ENCODE results near the gene ABCF2.

ABCF2 gene

DNA sequence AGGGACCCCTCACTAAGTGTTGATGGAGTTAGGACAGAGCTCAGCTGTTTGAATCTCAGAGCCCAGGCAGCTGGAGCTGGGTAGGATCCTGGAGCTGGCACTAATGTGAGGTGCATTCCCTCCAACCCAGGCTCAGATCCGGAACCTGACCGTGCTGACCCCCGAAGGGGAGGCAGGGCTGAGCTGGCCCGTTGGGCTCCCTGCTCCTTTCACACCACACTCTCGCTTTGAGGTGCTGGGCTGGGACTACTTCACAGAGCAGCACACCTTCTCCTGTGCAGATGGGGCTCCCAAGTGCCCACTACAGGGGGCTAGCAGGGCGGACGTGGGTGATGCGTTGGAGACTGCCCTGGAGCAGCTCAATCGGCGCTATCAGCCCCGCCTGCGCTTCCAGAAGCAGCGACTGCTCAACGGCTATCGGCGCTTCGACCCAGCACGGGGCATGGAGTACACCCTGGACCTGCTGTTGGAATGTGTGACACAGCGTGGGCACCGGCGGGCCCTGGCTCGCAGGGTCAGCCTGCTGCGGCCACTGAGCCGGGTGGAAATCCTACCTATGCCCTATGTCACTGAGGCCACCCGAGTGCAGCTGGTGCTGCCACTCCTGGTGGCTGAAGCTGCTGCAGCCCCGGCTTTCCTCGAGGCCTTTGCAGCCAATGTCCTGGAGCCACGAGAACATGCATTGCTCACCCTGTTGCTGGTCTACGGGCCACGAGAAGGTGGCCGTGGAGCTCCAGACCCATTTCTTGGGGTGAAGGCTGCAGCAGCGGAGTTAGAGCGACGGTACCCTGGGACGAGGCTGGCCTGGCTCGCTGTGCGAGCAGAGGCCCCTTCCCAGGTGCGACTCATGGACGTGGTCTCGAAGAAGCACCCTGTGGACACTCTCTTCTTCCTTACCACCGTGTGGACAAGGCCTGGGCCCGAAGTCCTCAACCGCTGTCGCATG is 10.5 kb upstream of the ABCF2 start:
- Histone ChIP-seq H3K9me2 (replicated peaks; ENCODE audit: insufficient read depth, low read length) (no peaks in the 10 kb centered on the region), H3K9ac (ENCODE audit: low read length) (no peak overlapping the region), H4K20me1 (ENCODE audit: insufficient read depth, low read length) (no peaks in the 10 kb centered on the region), H3K27me3 (replicated peaks; ENCODE audit: insufficient read depth, low read length) (no peaks in the 10 kb centered on the region), H3K4me2 (ENCODE audit: low read depth, low read length) (no peak overlapping the region), H2AFZ (ENCODE audit: low read length) (no peak overlapping the region), H3K4me3 (ENCODE audit: low read length) (no peak overlapping the region), H3K27ac (ENCODE audit: low read length) (no peak overlapping the region), H3F3A (ENCODE audit: insufficient read depth, low read length) (0 out of 2 replicates have a peak, but pooled peaks cover under 1% of the 10 kb centered on the region), H3K36me3 (replicated peaks; ENCODE audit: insufficient read depth, low read length) (peaks cover 8% of the 10 kb centered on the region; the same call in 1 of the 2 replicates), H3K79me2 (ENCODE audit: low read length) (peaks cover 34% of the 10 kb centered on the region), H3K9me3 (replicated peaks; ENCODE audit: insufficient read depth, low read length) (no peaks in the 10 kb centered on the region), H3K4me1 (ENCODE audit: low read length) (peaks cover 10% of the 10 kb centered on the region)
- TF ChIP-seq, protein P1, sequence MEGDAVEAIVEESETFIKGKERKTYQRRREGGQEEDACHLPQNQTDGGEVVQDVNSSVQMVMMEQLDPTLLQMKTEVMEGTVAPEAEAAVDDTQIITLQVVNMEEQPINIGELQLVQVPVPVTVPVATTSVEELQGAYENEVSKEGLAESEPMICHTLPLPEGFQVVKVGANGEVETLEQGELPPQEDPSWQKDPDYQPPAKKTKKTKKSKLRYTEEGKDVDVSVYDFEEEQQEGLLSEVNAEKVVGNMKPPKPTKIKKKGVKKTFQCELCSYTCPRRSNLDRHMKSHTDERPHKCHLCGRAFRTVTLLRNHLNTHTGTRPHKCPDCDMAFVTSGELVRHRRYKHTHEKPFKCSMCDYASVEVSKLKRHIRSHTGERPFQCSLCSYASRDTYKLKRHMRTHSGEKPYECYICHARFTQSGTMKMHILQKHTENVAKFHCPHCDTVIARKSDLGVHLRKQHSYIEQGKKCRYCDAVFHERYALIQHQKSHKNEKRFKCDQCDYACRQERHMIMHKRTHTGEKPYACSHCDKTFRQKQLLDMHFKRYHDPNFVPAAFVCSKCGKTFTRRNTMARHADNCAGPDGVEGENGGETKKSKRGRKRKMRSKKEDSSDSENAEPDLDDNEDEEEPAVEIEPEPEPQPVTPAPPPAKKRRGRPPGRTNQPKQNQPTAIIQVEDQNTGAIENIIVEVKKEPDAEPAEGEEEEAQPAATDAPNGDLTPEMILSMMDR (IDR thresholded peaks at IDR 0.05; ENCODE audit: low read length): no peak
- TF ChIP-seq EZH2phosphoT487 (IDR thresholded peaks at IDR 0.05; ENCODE audit: low read length): no peak
- no peak for TF ChIP-seq EZH2 (optimal IDR thresholded peaks at IDR 0.05; ENCODE audit: low read depth, low read length)
- no peak for DNase-seq

DNA sequence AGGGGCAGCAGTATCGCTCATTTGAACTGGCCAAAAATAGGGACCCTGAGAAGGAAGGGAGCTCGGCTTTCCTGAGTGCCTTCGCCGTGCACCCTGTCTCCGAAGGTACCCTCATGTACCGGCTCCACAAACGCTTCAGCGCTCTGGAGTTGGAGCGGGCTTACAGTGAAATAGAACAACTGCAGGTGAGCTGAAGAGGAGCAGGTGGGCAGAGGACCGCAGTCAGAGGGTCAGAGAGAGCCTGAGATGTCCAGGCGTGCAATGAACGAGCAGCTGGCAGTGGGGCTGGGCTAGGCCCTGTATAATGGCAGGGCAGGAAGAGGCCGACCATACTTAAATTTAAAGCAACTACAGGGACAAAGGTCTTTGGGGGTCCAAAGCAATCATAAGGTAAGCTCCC is 9.4 kb upstream of the ABCF2 start:
- Histone ChIP-seq H3K4me3 (ENCODE audit: low read length) (no peak overlapping the region), H4K20me1 (ENCODE audit: insufficient read depth, low read length) (no peaks in the 10 kb centered on the region), H3K27ac (ENCODE audit: low read length) (no peak overlapping the region), H3K4me2 (ENCODE audit: low read depth, low read length) (no peak overlapping the region), H3F3A (ENCODE audit: insufficient read depth, low read length) (no peaks in the 10 kb centered on the region), H3K9ac (ENCODE audit: low read length) (no peak overlapping the region), H3K9me3 (replicated peaks; ENCODE audit: insufficient read depth, low read length) (no peaks in the 10 kb centered on the region), H3K36me3 (replicated peaks; ENCODE audit: insufficient read depth, low read length) (peaks cover 8% of the 10 kb centered on the region; the same call in 1 of the 2 replicates), H3K79me2 (ENCODE audit: low read length) (peaks cover 39% of the 10 kb centered on the region), H3K27me3 (replicated peaks; ENCODE audit: insufficient read depth, low read length) (no peaks in the 10 kb centered on the region), H3K9me2 (replicated peaks; ENCODE audit: insufficient read depth, low read length) (no peaks in the 10 kb centered on the region), H3K4me1 (ENCODE audit: low read length) (peaks cover 13% of the 10 kb centered on the region), H2AFZ (ENCODE audit: low read length) (no peak overlapping the region)
- no peak for DNase-seq
- TF ChIP-seq EZH2 (optimal IDR thresholded peaks at IDR 0.05; ENCODE audit: low read depth, low read length): no peak
- no peak for TF ChIP-seq EZH2phosphoT487 (IDR thresholded peaks at IDR 0.05; ENCODE audit: low read length)
- TF ChIP-seq, protein P1 (IDR thresholded peaks at IDR 0.05; ENCODE audit: low read length): no peak

DNA sequence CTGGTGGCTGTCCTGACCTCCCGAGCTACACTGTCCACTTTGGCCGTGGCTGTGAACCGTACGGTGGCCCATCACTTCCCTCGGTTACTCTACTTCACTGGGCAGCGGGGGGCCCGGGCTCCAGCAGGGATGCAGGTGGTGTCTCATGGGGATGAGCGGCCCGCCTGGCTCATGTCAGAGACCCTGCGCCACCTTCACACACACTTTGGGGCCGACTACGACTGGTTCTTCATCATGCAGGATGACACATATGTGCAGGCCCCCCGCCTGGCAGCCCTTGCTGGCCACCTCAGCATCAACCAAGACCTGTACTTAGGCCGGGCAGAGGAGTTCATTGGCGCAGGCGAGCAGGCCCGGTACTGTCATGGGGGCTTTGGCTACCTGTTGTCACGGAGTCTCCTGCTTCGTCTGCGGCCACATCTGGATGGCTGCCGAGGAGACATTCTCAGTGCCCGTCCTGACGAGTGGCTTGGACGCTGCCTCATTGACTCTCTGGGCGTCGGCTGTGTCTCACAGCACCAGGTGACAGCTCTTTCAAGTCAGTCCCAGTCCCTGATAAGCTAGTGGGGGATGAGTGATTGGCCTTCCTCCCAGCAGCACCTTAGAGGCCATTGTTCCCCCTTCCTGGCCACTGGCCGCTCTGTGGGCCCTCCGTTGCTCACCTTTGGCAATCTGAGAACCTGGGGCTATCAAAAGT is 8.2 kb upstream of the ABCF2 start:
- no peak for TF ChIP-seq EZH2 (optimal IDR thresholded peaks at IDR 0.05; ENCODE audit: low read depth, low read length)
- TF ChIP-seq, protein P1 (IDR thresholded peaks at IDR 0.05; ENCODE audit: low read length): no peak
- TF ChIP-seq EZH2phosphoT487 (IDR thresholded peaks at IDR 0.05; ENCODE audit: low read length): no peak
- no peaks in the 10 kb centered on the region for H4K20me1 ChIP-seq (ENCODE audit: insufficient read depth, low read length)
- no peak overlapping the region for H2AFZ ChIP-seq (ENCODE audit: low read length)
- H3K9me2 ChIP-seq (replicated peaks; ENCODE audit: insufficient read depth, low read length): no peaks in the 10 kb centered on the region
- H3K79me2 ChIP-seq (ENCODE audit: low read length): peaks cover 39% of the 10 kb centered on the region
- no peak for DNase-seq
- no peak overlapping the region for H3K4me2 ChIP-seq (ENCODE audit: low read depth, low read length)
- H3F3A ChIP-seq (ENCODE audit: insufficient read depth, low read length): no peaks in the 10 kb centered on the region
- H3K4me3 ChIP-seq (ENCODE audit: low read length): no peak overlapping the region
- H3K27ac ChIP-seq (ENCODE audit: low read length): no peak overlapping the region
- H3K36me3 ChIP-seq (replicated peaks; ENCODE audit: insufficient read depth, low read length): peaks cover 8% of the 10 kb centered on the region; the same call in 1 of the 2 replicates
- H3K4me1 ChIP-seq (ENCODE audit: low read length): peaks cover 16% of the 10 kb centered on the region
- no peak overlapping the region for H3K9ac ChIP-seq (ENCODE audit: low read length)
- no peaks in the 10 kb centered on the region for H3K27me3 ChIP-seq (replicated peaks; ENCODE audit: insufficient read depth, low read length)
- no peaks in the 10 kb centered on the region for H3K9me3 ChIP-seq (replicated peaks; ENCODE audit: insufficient read depth, low read length)
